DND-41 (cell line): ENCODE results near the gene WFIKKN2.

ENCODE experiments used
- ATAC-seq: fragments of 200-7000 bp; cut with Tn5 transposase; 3 replicates; pipeline ENCODE4 v1.9.1; 2021; ENCODE audit warnings: low read depth; ENCODE audit not compliant: insufficient read depth
- DNase-seq: peaks from one replicate; pipeline ENCODE4 v3.0.0-alpha.2; 2020
- H2AFZ ChIP-seq: 2 replicates; pipeline ENCODE4 v1.6.0; 2012; ENCODE audit warnings: low read depth, low read length
- H3K27ac ChIP-seq: 2 replicates; pipeline ENCODE4 v1.5.1; 2012; ENCODE audit warnings: low read length, inconsistent platforms
- H3K27me3 ChIP-seq: fragments of 200-600 bp; sonication (generic); 2 replicates; pipeline ENCODE4 v1.6.0; 2012; ENCODE audit warnings: low read length, mild to moderate bottlenecking, inconsistent platforms; ENCODE audit not compliant: insufficient read depth, poor library complexity
- H3K36me3 ChIP-seq: 2 replicates; pipeline ENCODE4 v1.5.1; 2012; ENCODE audit warnings: low read length, inconsistent platforms; ENCODE audit not compliant: insufficient read depth
- H3K4me1 ChIP-seq: 2 replicates; pipeline ENCODE4 v1.5.1; 2012; ENCODE audit warnings: mild to moderate bottlenecking, low read length; ENCODE audit not compliant: insufficient read depth
- H3K4me2 ChIP-seq: 2 replicates; pipeline ENCODE4 v1.6.0; 2012; ENCODE audit warnings: mild to moderate bottlenecking, moderate library complexity, low read length, inconsistent platforms; ENCODE audit not compliant: insufficient read depth
- H3K4me3 ChIP-seq, 2 experiments: fragments of 200-600 bp in 1 of 2; shearing (Covaris generic) in 1 of 2; 2 replicates each; pipeline ENCODE4 v1.5.1; 2012 to 2016; ENCODE audit warnings: inconsistent platforms in 2 of 2, low read length in 2 of 2, mild to moderate bottlenecking in 2 of 2, low read depth in 1 of 2, moderate library complexity in 1 of 2
- H3K79me2 ChIP-seq: 2 replicates; pipeline ENCODE4 v1.6.0; 2012; ENCODE audit warnings: low read length, inconsistent platforms; ENCODE audit not compliant: insufficient read depth
- H3K9ac ChIP-seq: 2 replicates; pipeline ENCODE4 v1.6.0; 2012; ENCODE audit warnings: low read depth, mild to moderate bottlenecking, inconsistent platforms, low read length, moderate library complexity
- H3K9me3 ChIP-seq: 2 replicates; pipeline ENCODE4 v1.5.1; 2012; ENCODE audit warnings: low read length, moderate library complexity, mild to moderate bottlenecking, inconsistent platforms; ENCODE audit not compliant: insufficient read depth, severe bottlenecking
- H4K20me1 ChIP-seq: 2 replicates; pipeline ENCODE4 v1.6.0; 2012; ENCODE audit warnings: low read length; ENCODE audit not compliant: insufficient read depth
- EZH2 ChIP-seq: IDR thresholded peaks from 3 replicates; pipeline ENCODE4 v1.6.1; 2012; ENCODE audit warnings: borderline replicate concordance, low read depth, mild to moderate bottlenecking, moderate library complexity, low read length, inconsistent platforms; ENCODE audit not compliant: severe bottlenecking
- TF ChIP-seq, protein P1 (sequence below): IDR thresholded peaks from 2 replicates; pipeline ENCODE4 v1.5.1; 2012; ENCODE audit warnings: borderline replicate concordance, low read length, moderate library complexity, mild to moderate bottlenecking; ENCODE audit not compliant: poor library complexity, severe bottlenecking; ENCODE audit errors: extremely low read depth

The WFIKKN2 gene

DNA sequence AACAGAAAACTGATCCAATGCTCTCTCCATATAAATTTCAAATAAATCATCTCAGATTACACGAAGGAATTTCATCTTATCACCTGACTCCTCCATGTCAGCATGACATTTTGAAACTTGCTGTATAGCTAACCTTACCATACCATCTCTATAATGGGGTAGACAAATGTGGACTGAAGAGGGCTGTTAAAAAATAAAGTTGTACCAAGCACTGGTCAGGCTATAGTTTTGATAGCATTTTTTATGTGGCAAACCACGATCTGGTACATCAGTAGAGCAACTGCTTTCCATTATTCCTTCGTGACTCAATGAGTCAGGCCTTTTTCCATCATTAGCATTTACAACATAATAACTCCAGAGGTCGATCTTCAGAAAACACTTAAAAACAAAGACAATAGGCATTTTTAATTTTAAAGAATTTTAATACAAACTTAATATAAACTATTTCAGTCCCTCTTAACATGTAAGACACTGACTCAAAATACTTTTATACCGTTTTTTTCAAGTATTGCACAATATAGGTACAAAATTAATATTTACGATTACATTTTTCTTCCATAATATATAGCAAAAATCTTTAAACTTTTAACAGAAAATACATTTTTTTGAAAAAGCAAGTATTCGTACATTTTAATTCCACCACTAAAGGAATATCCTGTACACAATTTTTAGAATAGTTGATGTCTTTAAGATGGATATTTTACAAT, 26.6 kb downstream of the WFIKKN2 start:
- no peak overlapping the region for H3K9ac ChIP-seq
- DNase-seq (no peak), ATAC-seq (no peak)
- no peak overlapping the region for H3K4me2 ChIP-seq
- no peaks in the 10 kb centered on the region for H3K9me3 ChIP-seq
- no peaks in the 10 kb centered on the region for H3K27me3 ChIP-seq
- H3K4me3 ChIP-seq: no peak overlapping the region
- TF ChIP-seq EZH2: no peak
- TF ChIP-seq, protein P1, sequence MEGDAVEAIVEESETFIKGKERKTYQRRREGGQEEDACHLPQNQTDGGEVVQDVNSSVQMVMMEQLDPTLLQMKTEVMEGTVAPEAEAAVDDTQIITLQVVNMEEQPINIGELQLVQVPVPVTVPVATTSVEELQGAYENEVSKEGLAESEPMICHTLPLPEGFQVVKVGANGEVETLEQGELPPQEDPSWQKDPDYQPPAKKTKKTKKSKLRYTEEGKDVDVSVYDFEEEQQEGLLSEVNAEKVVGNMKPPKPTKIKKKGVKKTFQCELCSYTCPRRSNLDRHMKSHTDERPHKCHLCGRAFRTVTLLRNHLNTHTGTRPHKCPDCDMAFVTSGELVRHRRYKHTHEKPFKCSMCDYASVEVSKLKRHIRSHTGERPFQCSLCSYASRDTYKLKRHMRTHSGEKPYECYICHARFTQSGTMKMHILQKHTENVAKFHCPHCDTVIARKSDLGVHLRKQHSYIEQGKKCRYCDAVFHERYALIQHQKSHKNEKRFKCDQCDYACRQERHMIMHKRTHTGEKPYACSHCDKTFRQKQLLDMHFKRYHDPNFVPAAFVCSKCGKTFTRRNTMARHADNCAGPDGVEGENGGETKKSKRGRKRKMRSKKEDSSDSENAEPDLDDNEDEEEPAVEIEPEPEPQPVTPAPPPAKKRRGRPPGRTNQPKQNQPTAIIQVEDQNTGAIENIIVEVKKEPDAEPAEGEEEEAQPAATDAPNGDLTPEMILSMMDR: no peak
- H4K20me1 ChIP-seq: peaks cover 12% of the 10 kb centered on the region; the same call in 1 of the 2 replicates
- H3K27ac ChIP-seq: no peak overlapping the region
- no peak overlapping the region for H2AFZ ChIP-seq
- H3K4me1 ChIP-seq: peaks cover 23% of the 10 kb centered on the region
- H3K36me3 ChIP-seq: peaks cover 11% of the 10 kb centered on the region
- H3K79me2 ChIP-seq: peaks cover 30% of the 10 kb centered on the region

- Histone ChIP-seq H3K4me2 (peak overlapping the region; percentile 4; the same call in 1 of the 2 replicates), H3K9me3 (no peaks in the 10 kb centered on the region), H3K4me3 (no peak overlapping the region), H3K79me2 (peaks cover 30% of the 10 kb centered on the region), H3K36me3 (peaks cover 11% of the 10 kb centered on the region), H3K27me3 (no peaks in the 10 kb centered on the region), H3K9ac (no peak overlapping the region), H3K27ac (no peak overlapping the region), H2AFZ (no peak overlapping the region), H4K20me1 (peaks cover 12% of the 10 kb centered on the region; the same call in 1 of the 2 replicates), H3K4me1 (peaks cover 32% of the 10 kb centered on the region)
- ATAC-seq (no peak), DNase-seq (no peak)
- TF ChIP-seq, protein P1: peak; percentile 52
- TF ChIP-seq EZH2: no peak
These were observed 27.9 kb downstream of the WFIKKN2 start for GRCh38 chr17:50863221-50863843.

GRCh38 chr17:50863931-50864330, 28.5 kb downstream of the WFIKKN2 start:
- H3K4me3 ChIP-seq: no peak overlapping the region
- H3K79me2 ChIP-seq: peaks cover 30% of the 10 kb centered on the region
- H2AFZ ChIP-seq: no peak overlapping the region
- peaks cover 36% of the 10 kb centered on the region for H3K4me1 ChIP-seq
- no peak overlapping the region for H3K9ac ChIP-seq
- H3K4me2 ChIP-seq: peak overlapping the region; percentile 85
- no peak for TF ChIP-seq EZH2
- TF ChIP-seq, protein P1: no peak
- no peaks in the 10 kb centered on the region for H3K27me3 ChIP-seq
- H3K36me3 ChIP-seq: peaks cover 11% of the 10 kb centered on the region
- peaks cover 12% of the 10 kb centered on the region; the same call in 1 of the 2 replicates for H4K20me1 ChIP-seq
- ATAC-seq: no peak
- no peaks in the 10 kb centered on the region for H3K9me3 ChIP-seq
- H3K27ac ChIP-seq: no peak overlapping the region
- DNase-seq: no peak
